Thoracic aorta (tissue), 2 donors: Measurements from ENCODE around the gene ANKRD6. TPM values are rescaled to one million over a fixed set of nuclear protein-coding genes. Genes with fewer than 3 reads are reported as not detected.

Experiments used
- ATAC-seq: fragments of 150-250 bp; one replicate; pipeline ENCODE4 v1.8.0; 2017; ENCODE audit warnings: low read depth; ENCODE audit not compliant: insufficient number of reproducible peaks, low FRiP score
- DNase-seq: peaks from one replicate; pipeline ENCODE4 v3.0.0-alpha.2; 2020; ENCODE audit warnings: low spot score
- H3K27ac ChIP-seq, 2 donors: fragments of 200-600 bp; sonication (generic); 1 replicate in 1 of 2; 2 replicates in 1 of 2; pipeline ENCODE4 v1.5.1; 2016; ENCODE audit warnings: mild to moderate bottlenecking in 2 of 2, moderate library complexity in 2 of 2
- H3K27me3 ChIP-seq: fragments of 200-600 bp; sonication (generic); replicated peaks from 2 replicates; pipeline ENCODE4 v1.6.0; 2016; ENCODE audit warnings: mild to moderate bottlenecking; ENCODE audit not compliant: insufficient read depth
- H3K36me3 ChIP-seq: fragments of 200-600 bp; sonication (generic); one replicate; pipeline ENCODE4 v1.5.1; 2016
- H3K4me1 ChIP-seq, 2 donors: fragments of 200-600 bp; sonication (generic); 1 replicate in 1 of 2; 2 replicates in 1 of 2; pipeline versions ENCODE4 v1.5.1 to v1.6.0; 2016; ENCODE audit warnings: low read depth in 2 of 2, mild to moderate bottlenecking in 1 of 2; ENCODE audit not compliant: control insufficient read depth in 1 of 2
- H3K4me3 ChIP-seq: fragments of 200-600 bp; sonication (generic); 2 replicates; pipeline ENCODE4 v1.5.1; 2016; ENCODE audit warnings: mild to moderate bottlenecking
- H3K9me3 ChIP-seq: fragments of 200-600 bp; sonication (generic); 2 replicates; pipeline ENCODE4 v1.5.1; 2016
- CTCF ChIP-seq: fragments of 200-600 bp; sonication (generic); IDR thresholded peaks from one replicate; pipeline ENCODE4 v1.5.1; 2019; ENCODE audit warnings: antibody characterized with exemption
- total RNA-seq, 2 donors: library from RNA; depleted of rRNA; stranded (reverse); fragments of >200 nt; gene quantifications; one replicate each; pipeline versions ENCODE4 v1.1.0 to v1.2.3, GENCODE V29; 2016

The ANKRD6 gene
- total RNA-seq, 2 donors from 2014 or later = 35.3 to 91.9 TPM

GRCh38 chr6:89669002-89669401, 236.1 kb downstream of the ANKRD6 start:
- ATAC-seq = no peak
- peak overlapping the region; percentile 2 to 22 for H3K27ac ChIP-seq

GRCh38 chr6:89670935-89671565, 238.1 kb downstream of the ANKRD6 start:
- no peaks in the 10 kb centered on the region for H3K27me3 ChIP-seq
- peaks cover 17% of the 10 kb centered on the region for H3K36me3 ChIP-seq
- H3K4me3 ChIP-seq = no peak overlapping the region
- H3K9me3 ChIP-seq = no peaks in the 10 kb centered on the region
- TF ChIP-seq CTCF = no peak
- DNase-seq (no peak), ATAC-seq (no peak)
- peak overlapping the region in 1 of 2 donors; percentile 5 for H3K27ac ChIP-seq
- H3K4me1 ChIP-seq = peaks cover 9 to 43% of the 10 kb centered on the region in 2 donors

More at GRCh38 chr6:89669002-89669401, 236.1 kb downstream of the ANKRD6 start:
- Histone ChIP-seq H3K4me1 (peaks cover 6 to 37% of the 10 kb centered on the region in 2 donors), H3K4me3 (no peak overlapping the region), H3K36me3 (peaks cover 6% of the 10 kb centered on the region), H3K27me3 (no peaks in the 10 kb centered on the region), H3K9me3 (no peaks in the 10 kb centered on the region)
- no peak for TF ChIP-seq CTCF
- no peak for DNase-seq

- no peak for ATAC-seq
- Histone ChIP-seq H3K4me1 (peaks cover 3 to 17% of the 10 kb centered on the region in 2 donors), H3K27ac (no peak overlapping the region), H3K27me3 (no peaks in the 10 kb centered on the region), H3K36me3 (peaks cover 39% of the 10 kb centered on the region), H3K9me3 (no peaks in the 10 kb centered on the region), H3K4me3 (no peak overlapping the region)
- no peak for DNase-seq
- no peak for TF ChIP-seq CTCF
Measured at GRCh38 chr6:89675949-89676748, 243.2 kb downstream of the ANKRD6 start.

GRCh38 chr6:89678531-89678930, 245.6 kb downstream of the ANKRD6 start:
- H3K27me3 ChIP-seq = no peaks in the 10 kb centered on the region
- H3K36me3 ChIP-seq = peaks cover 50% of the 10 kb centered on the region
- no peaks in the 10 kb centered on the region for H3K9me3 ChIP-seq
- DNase-seq (no peak), ATAC-seq (no peak)
- no peak overlapping the region for H3K27ac ChIP-seq
- TF ChIP-seq CTCF = no peak
- peaks cover 3 to 10% of the 10 kb centered on the region in 2 donors for H3K4me1 ChIP-seq
- H3K4me3 ChIP-seq = no peak overlapping the region
